GM06990 (cell line): ENCODE measurements around the gene BHMT2.

ENCODE experiments used
- DNase-seq: peaks from one replicate; pipeline ENCODE4 v3.0.0-alpha.2; 2011; ENCODE audit not compliant: insufficient read length; ENCODE audit errors: extremely low read depth
- H3K27me3 ChIP-seq: replicated peaks from 2 replicates; pipeline ENCODE4 v1.6.0; 2011; ENCODE audit warnings: low read length; ENCODE audit not compliant: control insufficient read depth, insufficient read depth
- H3K36me3 ChIP-seq: 2 replicates; pipeline ENCODE4 v1.5.1; 2011; ENCODE audit warnings: low read length; ENCODE audit not compliant: control insufficient read depth, insufficient read depth
- H3K4me3 ChIP-seq: replicated peaks from 2 replicates; pipeline ENCODE4 v1.5.1; 2011; ENCODE audit warnings: low read depth, mild to moderate bottlenecking, control low read depth, low read length
- CTCF ChIP-seq: IDR thresholded peaks from 2 replicates; pipeline ENCODE4 v1.5.1; 2011; ENCODE audit warnings: low read length, control low read depth, mild to moderate bottlenecking, inconsistent platforms; ENCODE audit not compliant: insufficient read depth, poor library complexity, severe bottlenecking

Gene BHMT2

GRCh38 chr5:79080804-79081203 lies 11.2 kb downstream of the BHMT2 start:
- Histone ChIP-seq H3K36me3 (no peaks in the 10 kb centered on the region), H3K4me3 (no peak overlapping the region), H3K27me3 (no peaks in the 10 kb centered on the region)
- no peak for TF ChIP-seq CTCF
- DNase-seq: no peak

GRCh38 chr5:79081779-79082178 lies 12.2 kb downstream of the BHMT2 start:
- no peak for DNase-seq
- Histone ChIP-seq H3K4me3 (no peak overlapping the region), H3K27me3 (no peaks in the 10 kb centered on the region), H3K36me3 (no peaks in the 10 kb centered on the region)
- no peak for TF ChIP-seq CTCF

- no peak for TF ChIP-seq CTCF
- Histone ChIP-seq H3K27me3 (no peaks in the 10 kb centered on the region), H3K4me3 (no peak overlapping the region), H3K36me3 (no peaks in the 10 kb centered on the region)
- DNase-seq: no peak
Observed at GRCh38 chr5:79086116-79086515, 16.5 kb downstream of the BHMT2 start.

GRCh38 chr5:79088507-79088906 lies 18.9 kb downstream of the BHMT2 start:
- Histone ChIP-seq H3K27me3 (no peaks in the 10 kb centered on the region), H3K36me3 (no peaks in the 10 kb centered on the region), H3K4me3 (no peak overlapping the region)
- no peak for DNase-seq
- TF ChIP-seq CTCF: no peak

- Histone ChIP-seq H3K27me3 (no peaks in the 10 kb centered on the region), H3K4me3 (no peak overlapping the region), H3K36me3 (no peaks in the 10 kb centered on the region)
- no peak for DNase-seq
- no peak for TF ChIP-seq CTCF
Observed at GRCh38 chr5:79091064-79091463, 21.5 kb downstream of the BHMT2 start.

GRCh38 chr5:79093762-79094161 lies 24.2 kb downstream of the BHMT2 start:
- no peak overlapping the region for H3K4me3 ChIP-seq
- no peak for DNase-seq
- no peaks in the 10 kb centered on the region for H3K27me3 ChIP-seq
- no peak for TF ChIP-seq CTCF
- H3K36me3 ChIP-seq: no peaks in the 10 kb centered on the region
